IMR-90 (cell line): ENCODE data around the gene MYO5A. TPM values are rescaled to one million over a fixed set of nuclear protein-coding genes. Genes with fewer than 3 reads are reported as not detected.

Source experiments
- ATAC-seq: fragments of 200-7000 bp; cut with Tn5 transposase; 2 replicates; pipeline ENCODE4 v1.9.1; 2020; ENCODE audit warnings: low read depth, mild to moderate bottlenecking, moderate library complexity
- BruUV-seq: library from RNA; stranded (reverse); fragments of 400-500 nt; replicated peaks from 2 replicates; lab custom pipeline; 2021; lab: Mats Ljungman, UMichigan
- CTCF ChIA-PET: fragments of 300-600 bp; formaldehyde crosslinking; extraction: SDS; loops from one replicate; lab custom pipeline; 2021; ENCODE audit warnings: antibody characterized with exemption; lab: Yijun Ruan, JAX
- POLR2A ChIA-PET: fragments of 300-600 bp; sonication (Branson Sonifier 250); formaldehyde crosslinking; loops from one replicate; lab custom pipeline; 2022; ENCODE audit warnings: antibody characterized with exemption; ENCODE audit not compliant: unreplicated experiment; lab: Charles Lee
- DNase-seq: peaks from one replicate; pipeline ENCODE4 v3.0.0; 2013
- H2AFZ ChIP-seq: replicated peaks from 2 replicates; pipeline ENCODE3; 2013; ENCODE audit warnings: low read length, mild to moderate bottlenecking; ENCODE audit not compliant: poor library complexity
- H2AK5ac ChIP-seq: 2 replicates; pipeline ENCODE4 v1.6.1; 2013; ENCODE audit warnings: low read depth, low read length, inconsistent platforms
- H2AK9ac ChIP-seq: replicated peaks from 2 replicates; pipeline ENCODE3; 2013; ENCODE audit warnings: mild to moderate bottlenecking, low read depth, low read length, moderate library complexity; ENCODE audit not compliant: poor library complexity
- H2BK120ac ChIP-seq: 2 replicates; pipeline ENCODE4 v1.6.1; 2013; ENCODE audit warnings: low read depth, low read length, inconsistent platforms
- H2BK15ac ChIP-seq: 3 replicates; pipeline ENCODE4 v1.6.1; 2013; ENCODE audit warnings: low read depth, low read length, inconsistent platforms
- H2BK20ac ChIP-seq: 2 replicates; pipeline ENCODE4 v1.6.1; 2013; ENCODE audit warnings: low read depth, mild to moderate bottlenecking, inconsistent platforms, low read length, moderate library complexity
- H2BK5ac ChIP-seq: 2 replicates; pipeline ENCODE4 v1.6.1; 2013; ENCODE audit warnings: mild to moderate bottlenecking, low read depth, low read length, inconsistent platforms; ENCODE audit not compliant: poor library complexity, severe bottlenecking
- H3K14ac ChIP-seq: replicated peaks from 2 replicates; pipeline ENCODE4 v1.6.1; 2013; ENCODE audit warnings: low read depth, low read length, inconsistent platforms
- H3K18ac ChIP-seq: 2 replicates; pipeline ENCODE4 v1.6.1; 2013; ENCODE audit warnings: low read depth, low read length, control low read depth
- H3K23ac ChIP-seq: 2 replicates; pipeline ENCODE4 v1.6.1; 2013; ENCODE audit warnings: low read depth, low read length, inconsistent platforms
- H3K27ac ChIP-seq: 2 replicates; pipeline ENCODE4 v1.5.1; 2013; ENCODE audit warnings: mild to moderate bottlenecking, control low read depth, low read length; ENCODE audit not compliant: insufficient read depth
- H3K27me3 ChIP-seq: 2 replicates; pipeline ENCODE4 v1.6.1; 2013; ENCODE audit warnings: low read length; ENCODE audit not compliant: control insufficient read depth, insufficient read depth
- H3K36me3 ChIP-seq: 2 replicates; pipeline ENCODE4 v1.6.1; 2013; ENCODE audit warnings: low read length, mixed read lengths; ENCODE audit not compliant: control insufficient read depth, insufficient read depth
- H3K4ac ChIP-seq: 2 replicates; pipeline ENCODE4 v1.6.1; 2013; ENCODE audit warnings: low read depth, low read length, inconsistent platforms
- H3K4me1 ChIP-seq: 2 replicates; pipeline ENCODE4 v1.6.1; 2013; ENCODE audit warnings: low read length, mixed read lengths; ENCODE audit not compliant: control insufficient read depth, insufficient read depth
- H3K4me2 ChIP-seq: 2 replicates; pipeline ENCODE4 v1.6.1; 2013; ENCODE audit warnings: low read depth, mild to moderate bottlenecking, control low read depth, low read length, moderate library complexity
- H3K4me3 ChIP-seq: 2 replicates; pipeline ENCODE4 v1.5.1; 2013; ENCODE audit warnings: low read depth, mild to moderate bottlenecking, control low read depth, low read length, moderate library complexity; ENCODE audit not compliant: insufficient read depth
- H3K56ac ChIP-seq: 2 replicates; pipeline ENCODE4 v1.6.1; 2013; ENCODE audit warnings: low read length, inconsistent platforms; ENCODE audit not compliant: insufficient read depth; ENCODE audit errors: extremely low read depth
- H3K79me1 ChIP-seq, 2 experiments: 2 replicates each; pipeline ENCODE4 v1.6.1; 2013; ENCODE audit warnings: low read length in 2 of 2, inconsistent platforms in 1 of 2, low read depth in 1 of 2
- H3K9ac ChIP-seq: 2 replicates; pipeline ENCODE4 v1.6.1; 2013; ENCODE audit warnings: low read depth, low read length, control low read depth
- H3K9me1 ChIP-seq: 2 replicates; pipeline ENCODE4 v1.6.1; 2013; ENCODE audit warnings: low read length, inconsistent platforms; ENCODE audit not compliant: insufficient read depth
- H3K9me3 ChIP-seq: 2 replicates; pipeline ENCODE4 v1.6.1; 2013; ENCODE audit warnings: low read length; ENCODE audit not compliant: control insufficient read depth, insufficient read depth
- H4K20me1 ChIP-seq: 2 replicates; pipeline ENCODE4 v1.6.1; 2013; ENCODE audit warnings: low read length, inconsistent platforms; ENCODE audit not compliant: insufficient read depth
- H4K5ac ChIP-seq: 2 replicates; pipeline ENCODE4 v1.6.1; 2013; ENCODE audit warnings: mild to moderate bottlenecking, low read depth, low read length, control low read depth
- H4K8ac ChIP-seq, 2 experiments: 2 replicates each; pipeline ENCODE4 v1.6.1; 2013; ENCODE audit warnings: low read depth in 2 of 2, low read length in 2 of 2, control low read depth in 1 of 2, inconsistent platforms in 1 of 2
- H4K91ac ChIP-seq: 2 replicates; pipeline ENCODE4 v1.6.1; 2013; ENCODE audit warnings: low read depth, low read length, inconsistent platforms; ENCODE audit not compliant: insufficient read depth
- BHLHE40 ChIP-seq: fragments of 150-350 bp; IDR thresholded peaks from 2 replicates; pipeline ENCODE4 v1.6.1; 2016; ENCODE audit warnings: mild to moderate bottlenecking, low read depth, low read length
- CEBPB ChIP-seq: IDR thresholded peaks from 2 replicates; pipeline ENCODE4 v1.6.1; 2012; ENCODE audit warnings: low read depth, low read length, improper control_type of control experiment
- CHD1 ChIP-seq: IDR thresholded peaks from 2 replicates; pipeline ENCODE4 v1.6.1; 2012; ENCODE audit warnings: low read depth, low read length, improper control_type of control experiment
- CTCF ChIP-seq: conservative IDR thresholded peaks from 2 replicates; pipeline ENCODE4 v1.5.1; 2012; ENCODE audit warnings: mild to moderate bottlenecking, low read depth, low read length, improper control_type of control experiment
- ELK1 ChIP-seq: fragments of 150-350 bp; IDR thresholded peaks from 2 replicates; pipeline ENCODE4 v1.6.1; 2016; ENCODE audit warnings: low read depth, mild to moderate bottlenecking, low read length, moderate library complexity, borderline replicate concordance
- FOS ChIP-seq: fragments of 150-350 bp; IDR thresholded peaks from 2 replicates; pipeline ENCODE4 v1.6.1; 2016; ENCODE audit warnings: low read depth, low read length
- MAFK ChIP-seq: IDR thresholded peaks from 2 replicates; pipeline ENCODE4 v1.6.1; 2012; ENCODE audit warnings: low read depth, low read length, improper control_type of control experiment
- MAZ ChIP-seq: IDR thresholded peaks from 2 replicates; pipeline ENCODE4 v1.6.1; 2012; ENCODE audit warnings: low read depth, mild to moderate bottlenecking, low read length, improper control_type of control experiment, moderate library complexity, borderline replicate concordance
- MXI1 ChIP-seq: IDR thresholded peaks from 2 replicates; pipeline ENCODE4 v1.6.1; 2012; ENCODE audit warnings: low read depth, mild to moderate bottlenecking, low read length, moderate library complexity, borderline replicate concordance
- NFE2L2 ChIP-seq: fragments of 150-350 bp; IDR thresholded peaks from 2 replicates; pipeline ENCODE4 v1.6.1; 2016; ENCODE audit warnings: low read depth, mild to moderate bottlenecking, low read length
- POLR2A ChIP-seq: IDR thresholded peaks from 2 replicates; pipeline ENCODE4 v1.6.1; 2012; ENCODE audit warnings: mild to moderate bottlenecking, low read depth, low read length
- RAD21 ChIP-seq: IDR thresholded peaks from 2 replicates; pipeline ENCODE4 v1.6.1; 2012; ENCODE audit warnings: low read length, improper control_type of control experiment
- RCOR1 ChIP-seq: IDR thresholded peaks from 2 replicates; pipeline ENCODE4 v1.6.1; 2012; ENCODE audit warnings: mild to moderate bottlenecking, low read length, improper control_type of control experiment; ENCODE audit not compliant: insufficient replicate concordance
- RFX5 ChIP-seq: IDR thresholded peaks from 2 replicates; pipeline ENCODE4 v1.8.0; 2012; ENCODE audit warnings: low read depth, mild to moderate bottlenecking, low read length, moderate library complexity
- SMC3 ChIP-seq: fragments of 150-350 bp; IDR thresholded peaks from 2 replicates; pipeline ENCODE4 v1.6.1; 2016; ENCODE audit warnings: low read depth, mild to moderate bottlenecking, antibody characterized with exemption, low read length, moderate library complexity
- USF2 ChIP-seq: fragments of 150-350 bp; IDR thresholded peaks from 2 replicates; pipeline ENCODE4 v1.6.1; 2017; ENCODE audit warnings: mild to moderate bottlenecking, antibody characterized with exemption, low read length, low read depth
- WGBS, 2 experiments: methylation state at CpG; one replicate each; pipeline versions ENCODE4 v1.1.5 to v1.1.7; 2013; ENCODE audit warnings: missing lambda C conversion rate in 2 of 2; ENCODE audit not compliant: insufficient read length in 1 of 2; ENCODE audit errors: extremely low coverage in 2 of 2; 5-methylcytosine and 5-hydroxymethylcytosine counted together
- dilution Hi-C: fragments of 300-500 bp; cut with HindIII; formaldehyde crosslinking; loops from one replicate; pipeline ENCODE4 v1.14.3; 2018; ENCODE audit warnings: low sequenced_read_pairs; ENCODE audit not compliant: unreplicated experiment
- in situ Hi-C: fragments of 300-500 bp; cut with MboI; formaldehyde crosslinking; loops from 3 replicates; pipeline ENCODE4 v1.14.3; 2019; ENCODE audit warnings: low sequenced_read_pairs, inconsistent platforms, mixed read lengths
- intact Hi-C: fragments of 100-400 bp; cut with micrococcal nuclease; formaldehyde crosslinking; loops from 2 replicates; pipeline ENCODE4 v1.10.0; 2022
- polyA plus RNA-seq, 3 experiments: library from polyadenylated mRNA; depleted of rRNA; stranded (reverse); fragments of >200 nt; gene quantifications; 2 replicates each; pipeline ENCODE4 v1.2.3, GENCODE V29; 2012; ENCODE audit warnings: low replicate concordance in 1 of 3
- total RNA-seq: library from RNA; depleted of rRNA; stranded (reverse); fragments of >200 nt; gene quantifications from 2 replicates; pipeline ENCODE4 v1.2.3, GENCODE V29; 2012

The MYO5A gene
- total and polyA plus RNA-seq, 2 of the 4 experiments (the other 2 are of a cell fraction) = 19.4 to 69.2 TPM

GRCh38 chr15:52291204-52291603, 237.5 kb downstream of the MYO5A start:
- H3K23ac ChIP-seq = no peak overlapping the region
- no peak overlapping the region for H2AK9ac ChIP-seq
- peaks cover 43% of the 10 kb centered on the region for H3K27me3 ChIP-seq
- no peak overlapping the region for H4K5ac ChIP-seq
- peaks cover 5% of the 10 kb centered on the region; the same call in 1 of the 2 replicates for H3K9me1 ChIP-seq
- no peaks in the 10 kb centered on the region for H3K36me3 ChIP-seq
- H3K14ac ChIP-seq = no peak overlapping the region
- H3K27ac ChIP-seq = no peak overlapping the region
- H4K91ac ChIP-seq = no peak overlapping the region
- TF ChIP-seq MAZ (no peak), CEBPB (no peak), ELK1 (no peak), CHD1 (no peak), BHLHE40 (no peak), USF2 (no peak), NFE2L2 (no peak), RCOR1 (no peak), RAD21 (no peak), SMC3 (no peak), FOS (no peak), CTCF (no peak), MAFK (no peak), MXI1 (no peak), POLR2A (no peak), RFX5 (no peak)
- ATAC-seq (no peak), DNase-seq (no peak)
- ChIA-PET POLR2A (no interaction called here), CTCF (no interaction called here)
- H3K4ac ChIP-seq = no peak overlapping the region
- H2BK20ac ChIP-seq = no peak overlapping the region
- H3K4me2 ChIP-seq = no peak overlapping the region
- intact Hi-C loops = no loop called here
- no CpG with 5 or more reads among the region's 4 CpGs for WGBS, 2 experiments
- H3K4me1 ChIP-seq = peaks cover 8% of the 10 kb centered on the region
- H3K79me1 ChIP-seq = no peaks in the 10 kb centered on the region
- no peak overlapping the region for H3K9ac ChIP-seq
- in situ Hi-C loops = no loop called here
- no peak overlapping the region for H3K56ac ChIP-seq
- no peak overlapping the region for H2AFZ ChIP-seq
- H2BK5ac ChIP-seq = no peak overlapping the region
- BruUV-seq = no TSS peak
- H3K9me3 ChIP-seq = no peaks in the 10 kb centered on the region
- H4K20me1 ChIP-seq = no peaks in the 10 kb centered on the region
- H2AK5ac ChIP-seq = no peak overlapping the region
- no peak overlapping the region for H2BK120ac ChIP-seq
- H3K4me3 ChIP-seq = no peak overlapping the region
- H4K8ac ChIP-seq = no peak overlapping the region
- no peak overlapping the region for H3K18ac ChIP-seq
- no peak overlapping the region for H2BK15ac ChIP-seq
- dilution Hi-C loops = no loop called here
